Activated CD8-positive, alpha-beta T cell treated with anti-CD3 and anti-CD28 coated beads for 36 hours (primary cell): Measurements from ENCODE around the gene BASP1. TPM values are rescaled to one million over a fixed set of nuclear protein-coding genes. Genes with fewer than 3 reads are reported as not detected.
"Not testable (repeated sequence)": the region's sequence is repeated elsewhere in the genome, so short reads cannot be mapped to it uniquely, and the experiment has no call there.

Experiments
- ATAC-seq: fragments of 200-7000 bp; cut with Tn5 transposase; one replicate; pipeline ENCODE4 v1.10.0; 2021; ENCODE audit warnings: mild to moderate bottlenecking, moderate library complexity
- CTCF ChIA-PET: fragments of 350-600 bp; sonication (Branson Sonifier 250); formaldehyde crosslinking; loops from one replicate; lab custom pipeline; 2021; ENCODE audit warnings: antibody characterized with exemption; lab: Charles Lee
- POLR2A ChIA-PET: fragments of 350-600 bp; sonication (Branson Sonifier 250); formaldehyde crosslinking; loops from one replicate; lab custom pipeline; 2021; ENCODE audit warnings: antibody characterized with exemption; lab: Charles Lee
- DNase-seq: peaks from one replicate; pipeline ENCODE4 v3.0.0-alpha.2; 2020
- H3K27ac Mint-ChIP-seq: one replicate; pipeline ENCODE4 v1.8.0; 2021; ENCODE audit warnings: mild to moderate bottlenecking, mixed read lengths
- H3K27me3 Mint-ChIP-seq: one replicate; pipeline ENCODE4 v1.8.0; 2021; ENCODE audit warnings: mixed read lengths
- H3K36me3 Mint-ChIP-seq: one replicate; pipeline ENCODE4 v1.8.0; 2021; ENCODE audit warnings: low read depth, mixed read lengths
- H3K4me1 Mint-ChIP-seq: one replicate; pipeline ENCODE4 v1.8.0; 2021; ENCODE audit warnings: low read depth, mixed read lengths
- H3K4me3 Mint-ChIP-seq: one replicate; pipeline ENCODE4 v1.8.0; 2021; ENCODE audit warnings: mild to moderate bottlenecking, moderate library complexity, mixed read lengths
- H3K9me3 Mint-ChIP-seq: one replicate; pipeline ENCODE4 v1.8.0; 2021; ENCODE audit warnings: mixed read lengths
- intact Hi-C: fragments of 100-400 bp; cut with micrococcal nuclease; formaldehyde crosslinking; loops from one replicate; pipeline ENCODE4 v1.10.0; 2022
- total RNA-seq, 2 experiments: library from RNA; stranded (reverse); gene quantifications; one replicate each; pipeline ENCODE4 v1.2.3, GENCODE V29; 2021
- TF ChIP-seq, protein P1 (sequence below): fragments of 200-600 bp; IDR thresholded peaks from one replicate; pipeline ENCODE4 v1.8.0; 2022; ENCODE audit warnings: antibody characterized with exemption, mild to moderate bottlenecking

BASP1 gene
- total RNA-seq, 2 experiments from 2014 or later: 0.18 to 0.47 TPM

DNA sequence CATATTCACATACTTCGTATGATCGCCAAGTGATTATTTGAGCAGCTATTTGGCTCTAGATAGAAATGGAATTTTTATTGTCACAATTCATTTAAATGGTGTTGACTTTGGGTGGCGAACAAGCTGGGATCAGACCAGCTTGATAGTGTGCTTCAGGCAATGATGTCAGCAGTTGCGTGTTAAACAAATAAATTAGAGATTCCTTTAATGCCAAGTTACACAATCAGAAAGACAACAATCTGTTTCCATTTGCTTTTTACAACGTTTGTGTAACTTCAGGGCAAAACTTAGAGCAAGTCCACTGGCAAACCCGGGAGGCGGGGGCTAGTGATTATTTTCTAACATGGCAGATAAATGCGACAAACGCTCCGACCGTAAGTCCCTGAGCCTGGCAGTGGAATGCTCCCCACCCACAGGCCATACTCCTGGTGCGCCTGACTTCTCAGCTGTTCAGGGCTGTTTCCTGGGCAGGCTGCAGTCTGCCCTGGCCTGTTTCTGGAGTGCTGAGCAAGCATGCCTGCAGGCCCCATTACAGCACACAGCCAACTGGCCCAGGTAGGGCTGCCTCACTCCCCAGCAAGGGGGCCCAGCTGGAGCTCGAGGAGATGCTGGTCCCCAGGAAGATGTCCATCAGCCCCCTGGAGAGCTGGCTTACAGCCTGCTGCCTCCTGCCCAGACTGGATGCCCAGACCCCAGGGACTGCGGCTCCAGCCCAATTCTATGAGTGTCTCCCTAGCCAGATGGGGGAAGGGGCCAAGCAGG is 88.7 kb downstream of the BASP1 start:
- H3K4me3 Mint-ChIP-seq: no peak overlapping the region
- ATAC-seq: no peak
- intact Hi-C loops: no loop called here
- H3K36me3 Mint-ChIP-seq: no peaks in the 10 kb centered on the region
- H3K9me3 Mint-ChIP-seq: no peaks in the 10 kb centered on the region
- TF ChIP-seq, protein P1, sequence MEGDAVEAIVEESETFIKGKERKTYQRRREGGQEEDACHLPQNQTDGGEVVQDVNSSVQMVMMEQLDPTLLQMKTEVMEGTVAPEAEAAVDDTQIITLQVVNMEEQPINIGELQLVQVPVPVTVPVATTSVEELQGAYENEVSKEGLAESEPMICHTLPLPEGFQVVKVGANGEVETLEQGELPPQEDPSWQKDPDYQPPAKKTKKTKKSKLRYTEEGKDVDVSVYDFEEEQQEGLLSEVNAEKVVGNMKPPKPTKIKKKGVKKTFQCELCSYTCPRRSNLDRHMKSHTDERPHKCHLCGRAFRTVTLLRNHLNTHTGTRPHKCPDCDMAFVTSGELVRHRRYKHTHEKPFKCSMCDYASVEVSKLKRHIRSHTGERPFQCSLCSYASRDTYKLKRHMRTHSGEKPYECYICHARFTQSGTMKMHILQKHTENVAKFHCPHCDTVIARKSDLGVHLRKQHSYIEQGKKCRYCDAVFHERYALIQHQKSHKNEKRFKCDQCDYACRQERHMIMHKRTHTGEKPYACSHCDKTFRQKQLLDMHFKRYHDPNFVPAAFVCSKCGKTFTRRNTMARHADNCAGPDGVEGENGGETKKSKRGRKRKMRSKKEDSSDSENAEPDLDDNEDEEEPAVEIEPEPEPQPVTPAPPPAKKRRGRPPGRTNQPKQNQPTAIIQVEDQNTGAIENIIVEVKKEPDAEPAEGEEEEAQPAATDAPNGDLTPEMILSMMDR: no peak
- ChIA-PET CTCF (no interaction called here), POLR2A (no interaction called here)
- no peak overlapping the region for H3K27ac Mint-ChIP-seq
- DNase-seq: no peak
- H3K27me3 Mint-ChIP-seq: no peaks in the 10 kb centered on the region
- H3K4me1 Mint-ChIP-seq: no peaks in the 10 kb centered on the region

GRCh38 chr5:17306726-17307091 is 89.3 kb downstream of the BASP1 start:
- intact Hi-C loops: no loop called here
- no peaks in the 10 kb centered on the region for H3K9me3 Mint-ChIP-seq

DNA sequence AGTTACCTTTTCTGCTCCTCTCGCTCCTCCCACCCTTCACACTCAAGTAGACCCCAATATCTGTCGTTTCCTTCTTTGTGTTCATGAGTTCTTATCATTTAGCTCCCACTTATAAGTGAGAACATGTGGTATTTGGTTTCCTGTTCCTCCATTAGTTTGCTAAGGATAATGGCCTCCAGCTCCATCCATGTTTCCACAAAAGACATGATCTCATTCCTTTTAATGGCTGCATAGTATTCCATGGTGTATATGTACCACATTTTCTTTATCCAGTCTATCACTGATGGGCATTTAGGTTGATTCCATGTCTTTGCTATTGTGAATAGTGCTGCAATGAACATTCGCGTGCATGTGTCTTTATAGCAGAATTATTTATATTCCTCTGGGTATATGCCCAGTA is 90.0 kb downstream of the BASP1 start:
- POLR2A ChIA-PET, CTCF ChIA-PET, H3K4me3 Mint-ChIP-seq: not testable (repeated sequence)

More at GRCh38 chr5:17306726-17307091, 89.3 kb downstream of the BASP1 start:
- Mint-ChIP-seq H3K4me1 (no peaks in the 10 kb centered on the region), H3K27ac (no peak overlapping the region), H3K4me3 (no peak overlapping the region), H3K36me3 (no peaks in the 10 kb centered on the region), H3K27me3 (no peaks in the 10 kb centered on the region)
- ChIA-PET POLR2A (no interaction called here), CTCF (no interaction called here)
- TF ChIP-seq, protein P1: no peak
- DNase-seq (no peak), ATAC-seq (no peak)

DNA sequence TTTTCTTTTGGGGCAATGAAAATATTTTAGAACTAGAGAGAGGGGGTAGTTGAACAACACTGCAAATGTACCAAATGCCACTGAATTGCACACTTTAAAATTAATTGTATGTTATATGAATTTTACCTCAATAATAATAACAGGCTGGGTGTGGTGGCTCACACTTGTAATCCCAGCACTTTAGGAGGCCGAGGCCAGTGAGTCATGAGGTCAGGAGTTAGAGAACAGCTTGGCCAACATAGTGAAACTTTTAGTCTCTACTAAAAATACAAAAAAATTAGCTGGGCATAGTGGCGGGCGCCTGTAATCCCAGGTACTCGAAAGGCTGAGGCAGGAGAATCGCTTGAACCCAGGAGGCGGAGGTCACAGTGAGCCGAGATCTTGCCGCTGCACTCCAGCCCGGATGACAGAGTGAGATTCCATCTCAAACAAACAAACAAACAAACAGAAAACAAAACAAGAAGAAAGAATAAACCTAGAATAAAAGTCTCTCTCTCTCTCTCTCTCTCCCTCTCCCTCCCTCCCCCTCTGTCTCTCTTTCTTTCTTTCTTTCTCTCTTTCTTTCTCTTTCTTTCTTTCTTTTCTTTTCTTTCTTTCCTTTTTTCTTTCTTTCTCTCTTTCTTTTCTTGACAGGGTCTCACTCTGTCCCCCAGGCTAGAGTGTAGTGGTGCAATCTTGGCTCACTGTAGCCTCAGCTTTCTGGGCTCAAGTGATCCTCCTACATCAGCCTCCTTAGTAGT is 91.1 kb downstream of the BASP1 start:
- intact Hi-C loops: no loop called here
- TF ChIP-seq, protein P1: no peak
- no peaks in the 10 kb centered on the region for H3K4me1 Mint-ChIP-seq
- DNase-seq (no peak), ATAC-seq (no peak)
- no peak overlapping the region for H3K27ac Mint-ChIP-seq
- no peak overlapping the region for H3K4me3 Mint-ChIP-seq
- no peaks in the 10 kb centered on the region for H3K9me3 Mint-ChIP-seq
- no peaks in the 10 kb centered on the region for H3K36me3 Mint-ChIP-seq
- POLR2A ChIA-PET: no interaction called here
- H3K27me3 Mint-ChIP-seq: no peaks in the 10 kb centered on the region
- CTCF ChIA-PET: no interaction called here

More for the DNA sequence above, 90.0 kb downstream of the BASP1 start:
- H3K27ac Mint-ChIP-seq, intact Hi-C loops, ATAC-seq, DNase-seq, H3K4me1 Mint-ChIP-seq, H3K27me3 Mint-ChIP-seq, H3K9me3 Mint-ChIP-seq, H3K36me3 Mint-ChIP-seq: not testable (repeated sequence)

DNA sequence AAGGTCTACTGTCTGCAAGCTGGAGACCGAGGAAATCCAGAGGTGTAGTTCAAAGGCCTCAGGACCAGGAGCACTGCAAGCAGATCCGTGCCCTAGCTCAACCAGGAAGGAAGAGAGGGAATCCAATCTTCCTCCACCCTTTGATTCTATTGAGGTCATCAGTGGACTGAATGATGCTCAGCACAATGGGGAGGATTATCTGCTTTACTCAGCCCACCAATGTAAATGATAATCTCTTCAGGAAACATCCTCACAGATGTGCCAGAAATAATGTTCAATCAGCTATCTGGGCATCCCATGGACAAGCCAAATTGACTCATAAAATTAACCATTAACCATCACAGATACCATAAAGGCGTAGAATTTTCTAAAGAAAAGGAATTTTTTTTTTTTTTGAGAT is 92.0 kb downstream of the BASP1 start:
- TF ChIP-seq, protein P1: no peak
- no peaks in the 10 kb centered on the region for H3K36me3 Mint-ChIP-seq
- no peak overlapping the region for H3K4me3 Mint-ChIP-seq
- no peaks in the 10 kb centered on the region for H3K4me1 Mint-ChIP-seq
- no peaks in the 10 kb centered on the region for H3K27me3 Mint-ChIP-seq
- no peak for ATAC-seq
- intact Hi-C loops: no loop called here
- POLR2A ChIA-PET: no interaction called here
- no peak overlapping the region for H3K27ac Mint-ChIP-seq
- H3K9me3 Mint-ChIP-seq: no peaks in the 10 kb centered on the region
- DNase-seq: no peak
- CTCF ChIA-PET: no interaction called here

DNA sequence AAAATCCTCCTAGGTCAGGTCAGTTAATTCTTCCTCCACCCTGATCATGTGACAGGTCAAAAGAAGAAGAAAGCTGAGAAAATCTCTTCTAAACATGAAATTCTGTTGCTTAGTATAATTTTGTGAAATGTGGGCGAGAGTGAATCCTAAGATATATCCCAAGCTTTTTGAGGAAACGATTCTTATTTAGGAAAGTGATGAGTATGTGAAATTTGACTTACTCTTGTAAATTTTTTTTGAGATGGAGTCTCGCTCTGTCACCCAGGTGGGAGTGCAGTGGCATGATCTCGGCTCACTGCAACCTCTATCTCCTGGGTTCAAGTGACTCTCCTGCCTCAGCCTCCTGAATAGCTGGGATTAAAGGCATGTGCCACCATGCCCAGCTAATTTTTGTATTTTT is 93.1 kb downstream of the BASP1 start:
- ATAC-seq, intact Hi-C loops, H3K4me3 Mint-ChIP-seq, H3K4me1 Mint-ChIP-seq, DNase-seq, H3K27ac Mint-ChIP-seq, H3K36me3 Mint-ChIP-seq, CTCF ChIA-PET, H3K27me3 Mint-ChIP-seq, H3K9me3 Mint-ChIP-seq, POLR2A ChIA-PET: not testable (repeated sequence)

- H3K4me1 Mint-ChIP-seq, H3K4me3 Mint-ChIP-seq, H3K27me3 Mint-ChIP-seq, CTCF ChIA-PET, H3K27ac Mint-ChIP-seq, intact Hi-C loops, POLR2A ChIA-PET, ATAC-seq, DNase-seq, H3K9me3 Mint-ChIP-seq, H3K36me3 Mint-ChIP-seq: not testable (repeated sequence)
Measured at GRCh38 chr5:17311811-17312210, 94.4 kb downstream of the BASP1 start.
